ENCODE measurements around the gene MORN1. TPM values are rescaled to one million over a fixed set of nuclear protein-coding genes. Genes with fewer than 3 reads are reported as not detected.
A peak's percentile ranks its signal among the peaks of the same experiment; 100 is the strongest.

MORN1 gene
- total RNA-seq, 1 experiment from 2014 or later: 6.2 TPM

DNA sequence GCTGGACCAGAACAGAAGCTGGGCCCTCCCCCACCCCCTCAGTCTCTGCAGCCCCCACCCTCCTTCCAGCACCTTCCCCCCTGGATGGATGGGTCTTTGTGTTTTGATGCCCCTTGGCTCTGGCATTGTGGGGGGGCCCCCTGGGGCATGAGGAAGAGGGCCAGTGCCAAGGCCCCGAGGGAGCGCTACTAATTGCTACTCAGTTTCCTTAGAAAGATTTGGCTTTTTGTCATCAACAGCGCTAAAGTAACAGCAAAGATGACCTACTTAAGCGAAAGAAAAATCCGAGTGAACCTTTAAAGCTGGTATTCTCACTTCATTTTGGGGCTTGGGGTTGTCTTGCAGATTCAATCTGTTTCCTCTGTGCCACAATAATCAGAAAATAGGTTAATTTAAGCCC, 99.8 kb downstream of the MORN1 start:
- no peak overlapping the region for H3K4me3 ChIP-seq (ENCODE audit: low read length)
- H4K20me1 ChIP-seq (ENCODE audit: insufficient read depth, low read depth, low read length): peaks cover 75% of the 10 kb centered on the region
- H3K27me3 ChIP-seq (ENCODE audit: low read length): no peaks in the 10 kb centered on the region
- no peak for DNase-seq
- no peaks in the 10 kb centered on the region for H3K9me2 ChIP-seq (replicated peaks; ENCODE audit: insufficient read depth, low read length)
- H3K9ac ChIP-seq (ENCODE audit: low read length): no peak overlapping the region
- no peaks in the 10 kb centered on the region for H3K79me2 ChIP-seq (ENCODE audit: low read length)
- H3K9me3 ChIP-seq (ENCODE audit: low read length): no peaks in the 10 kb centered on the region
- H3K27ac ChIP-seq (ENCODE audit: low read length): no peak overlapping the region
- peaks cover 18% of the 10 kb centered on the region for H3K4me1 ChIP-seq (ENCODE audit: low read length)
- H2AFZ ChIP-seq (ENCODE audit: low read length): no peak overlapping the region
- no peaks in the 10 kb centered on the region for H3K36me3 ChIP-seq (ENCODE audit: insufficient read depth, low read length)
- H3K4me2 ChIP-seq (ENCODE audit: low read depth, low read length, poor library complexity, severe bottlenecking): no peak overlapping the region

DNA sequence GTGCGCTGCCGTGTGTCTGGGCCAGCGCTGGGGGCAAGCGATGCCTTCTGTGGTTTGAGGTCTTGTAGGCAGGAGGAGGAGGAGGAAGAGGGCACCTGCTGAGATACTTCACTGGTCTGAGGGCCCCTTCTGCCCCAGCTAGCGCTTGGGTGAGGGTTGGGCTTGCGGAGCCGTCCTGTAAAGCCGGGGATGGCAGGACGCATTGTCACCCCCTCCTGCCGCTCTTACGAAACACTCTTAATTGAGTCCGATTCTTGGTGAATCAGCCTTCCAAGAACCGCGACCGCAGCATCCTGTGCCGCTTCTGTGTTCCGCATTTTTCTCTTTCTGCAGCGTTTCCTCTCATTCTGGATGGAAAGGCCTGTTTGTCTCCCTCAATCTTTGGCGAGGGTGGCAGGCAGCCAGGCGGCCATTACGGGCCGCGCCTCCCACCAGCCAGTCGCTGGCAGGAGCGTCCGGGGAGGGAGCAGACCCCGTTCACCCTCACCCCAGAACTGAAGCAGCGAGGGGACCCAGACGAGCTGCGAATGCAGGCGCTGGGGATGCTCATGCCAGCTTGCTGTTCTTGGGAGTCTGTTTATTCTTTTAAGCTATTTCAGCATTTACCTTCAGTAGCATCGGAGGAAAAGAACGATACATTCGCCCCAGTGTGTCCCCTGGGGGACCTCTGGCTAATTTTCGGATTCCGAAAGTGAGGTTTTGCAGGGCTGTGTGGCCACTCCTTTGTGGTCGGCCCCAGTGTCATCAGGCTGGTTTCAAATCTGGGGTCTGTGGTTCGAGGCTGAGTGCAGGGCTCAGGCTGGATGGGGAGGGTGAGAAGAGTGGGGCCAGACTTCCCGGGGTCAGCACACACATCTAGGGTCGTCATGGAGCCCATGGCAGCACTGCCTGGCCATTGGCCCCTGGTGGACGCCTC, 100.5 kb downstream of the MORN1 start:
- Histone ChIP-seq H3K4me2 (ENCODE audit: low read depth, low read length, poor library complexity, severe bottlenecking) (no peak overlapping the region), H3K4me1 (ENCODE audit: low read length) (peaks cover 18% of the 10 kb centered on the region), H3K36me3 (ENCODE audit: insufficient read depth, low read length) (no peaks in the 10 kb centered on the region), H3K27ac (ENCODE audit: low read length) (no peak overlapping the region), H3K27me3 (ENCODE audit: low read length) (no peaks in the 10 kb centered on the region), H3K79me2 (ENCODE audit: low read length) (no peaks in the 10 kb centered on the region), H3K9ac (ENCODE audit: low read length) (no peak overlapping the region), H4K20me1 (ENCODE audit: insufficient read depth, low read depth, low read length) (peaks cover 70% of the 10 kb centered on the region), H3K4me3 (ENCODE audit: low read length) (no peak overlapping the region), H3K9me3 (ENCODE audit: low read length) (no peaks in the 10 kb centered on the region), H2AFZ (ENCODE audit: low read length) (no peak overlapping the region), H3K9me2 (replicated peaks; ENCODE audit: insufficient read depth, low read length) (no peaks in the 10 kb centered on the region)
- peak; percentile 83 for DNase-seq

DNA sequence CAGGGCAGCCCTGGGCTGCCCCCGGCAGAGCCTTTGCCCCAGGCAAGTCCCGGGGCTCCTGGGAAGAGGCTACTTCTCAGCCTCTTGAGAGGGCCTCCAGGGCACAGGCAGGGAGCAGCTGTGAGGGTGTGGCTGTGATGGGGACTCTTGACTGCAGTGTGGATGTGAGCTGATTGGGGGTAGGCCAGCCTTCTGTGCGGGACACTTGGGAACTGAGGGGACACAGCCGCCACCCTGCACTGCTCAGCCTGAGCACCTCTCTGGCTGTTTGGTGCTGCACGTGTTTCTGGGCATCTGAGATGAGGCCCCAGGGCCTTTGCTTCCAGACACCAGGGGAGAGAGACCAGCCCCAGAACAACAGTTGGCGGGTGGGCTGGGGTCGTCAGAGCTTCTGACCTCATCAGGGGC, 101.2 kb downstream of the MORN1 start:
- Histone ChIP-seq H3K4me2 (ENCODE audit: low read depth, low read length, poor library complexity, severe bottlenecking) (no peak overlapping the region), H3K9me2 (replicated peaks; ENCODE audit: insufficient read depth, low read length) (no peaks in the 10 kb centered on the region), H3K4me1 (ENCODE audit: low read length) (peaks cover 18% of the 10 kb centered on the region), H3K4me3 (ENCODE audit: low read length) (no peak overlapping the region), H3K36me3 (ENCODE audit: insufficient read depth, low read length) (no peaks in the 10 kb centered on the region), H3K9me3 (ENCODE audit: low read length) (no peaks in the 10 kb centered on the region), H4K20me1 (ENCODE audit: insufficient read depth, low read depth, low read length) (peaks cover 67% of the 10 kb centered on the region), H3K9ac (ENCODE audit: low read length) (no peak overlapping the region), H3K27ac (ENCODE audit: low read length) (no peak overlapping the region), H3K79me2 (ENCODE audit: low read length) (no peaks in the 10 kb centered on the region), H3K27me3 (ENCODE audit: low read length) (no peaks in the 10 kb centered on the region), H2AFZ (ENCODE audit: low read length) (no peak overlapping the region)
- no peak for DNase-seq

DNA sequence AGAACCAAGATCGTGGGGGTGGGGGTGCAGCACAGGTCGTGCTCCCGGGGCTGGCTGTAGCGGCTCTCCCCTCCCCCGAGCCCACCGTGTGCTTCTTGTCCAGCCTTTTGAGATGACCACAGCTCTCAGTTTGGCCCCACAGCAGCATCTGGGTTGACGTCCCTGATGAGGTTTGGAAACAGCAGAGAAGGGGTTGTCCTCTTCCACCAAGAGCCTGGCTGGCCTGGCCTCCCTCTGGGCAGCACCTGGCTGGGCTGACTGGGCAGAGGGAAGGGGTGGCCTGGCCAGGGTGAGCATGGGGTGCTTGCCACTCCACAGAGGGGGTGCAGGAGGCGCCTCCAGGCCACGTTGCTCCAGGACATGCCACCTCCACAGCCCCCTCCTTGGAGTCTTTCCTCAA, 101.7 kb downstream of the MORN1 start:
- Histone ChIP-seq H3K27me3 (ENCODE audit: low read length) (no peaks in the 10 kb centered on the region), H3K9me2 (replicated peaks; ENCODE audit: insufficient read depth, low read length) (no peaks in the 10 kb centered on the region), H3K27ac (ENCODE audit: low read length) (no peak overlapping the region), H3K36me3 (ENCODE audit: insufficient read depth, low read length) (no peaks in the 10 kb centered on the region), H3K4me2 (ENCODE audit: low read depth, low read length, poor library complexity, severe bottlenecking) (no peak overlapping the region), H3K4me1 (ENCODE audit: low read length) (peaks cover 18% of the 10 kb centered on the region), H3K9ac (ENCODE audit: low read length) (no peak overlapping the region), H2AFZ (ENCODE audit: low read length) (no peak overlapping the region), H3K4me3 (ENCODE audit: low read length) (no peak overlapping the region), H3K9me3 (ENCODE audit: low read length) (no peaks in the 10 kb centered on the region), H3K79me2 (ENCODE audit: low read length) (no peaks in the 10 kb centered on the region), H4K20me1 (ENCODE audit: insufficient read depth, low read depth, low read length) (peaks cover 62% of the 10 kb centered on the region)
- no peak for DNase-seq

DNA sequence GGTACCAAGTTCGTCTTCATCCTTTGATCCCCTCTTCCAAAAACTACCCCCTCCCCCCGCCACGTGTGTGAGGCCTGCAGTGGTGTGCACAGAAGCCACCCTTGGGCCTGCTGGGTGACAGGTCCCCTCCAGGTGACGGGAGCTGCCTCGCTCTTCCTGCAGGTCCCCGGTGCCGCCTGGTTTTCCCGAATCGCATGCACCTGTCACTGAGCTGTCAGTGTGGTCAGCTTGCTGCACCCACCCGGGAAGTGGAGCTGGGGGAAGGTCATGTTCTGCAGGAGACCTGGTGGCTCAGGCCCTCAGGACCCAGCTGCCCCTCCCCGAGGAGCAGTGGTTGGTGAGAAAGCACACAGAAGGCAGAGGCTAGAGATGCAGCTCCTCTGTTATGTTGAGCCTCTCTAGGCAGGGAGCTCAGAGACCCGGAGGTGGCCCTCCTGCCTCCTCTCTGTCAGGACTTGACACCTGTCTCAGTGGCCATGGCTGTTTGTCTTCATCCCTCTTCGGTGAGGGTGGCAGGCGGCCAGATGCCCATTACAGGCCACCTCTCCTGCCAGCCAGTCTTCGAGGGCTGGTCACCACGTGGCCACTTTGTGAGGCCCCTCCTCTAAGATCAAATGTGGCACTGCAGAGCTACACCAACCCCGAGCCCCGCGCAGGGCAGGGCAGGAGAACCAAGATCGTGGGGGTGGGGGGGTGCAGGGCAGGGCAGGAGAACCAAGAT, 102.4 kb downstream of the MORN1 start:
- Histone ChIP-seq H3K27me3 (ENCODE audit: low read length) (no peaks in the 10 kb centered on the region), H3K9me3 (ENCODE audit: low read length) (no peaks in the 10 kb centered on the region), H3K9me2 (replicated peaks; ENCODE audit: insufficient read depth, low read length) (no peaks in the 10 kb centered on the region), H3K36me3 (ENCODE audit: insufficient read depth, low read length) (no peaks in the 10 kb centered on the region), H3K4me1 (ENCODE audit: low read length) (peaks cover 18% of the 10 kb centered on the region), H3K4me3 (ENCODE audit: low read length) (no peak overlapping the region), H3K27ac (ENCODE audit: low read length) (no peak overlapping the region), H3K4me2 (ENCODE audit: low read depth, low read length, poor library complexity, severe bottlenecking) (no peak overlapping the region), H3K79me2 (ENCODE audit: low read length) (no peaks in the 10 kb centered on the region), H4K20me1 (ENCODE audit: insufficient read depth, low read depth, low read length) (peaks cover 56% of the 10 kb centered on the region), H3K9ac (ENCODE audit: low read length) (no peak overlapping the region), H2AFZ (ENCODE audit: low read length) (no peak overlapping the region)
- no peak for DNase-seq

DNA sequence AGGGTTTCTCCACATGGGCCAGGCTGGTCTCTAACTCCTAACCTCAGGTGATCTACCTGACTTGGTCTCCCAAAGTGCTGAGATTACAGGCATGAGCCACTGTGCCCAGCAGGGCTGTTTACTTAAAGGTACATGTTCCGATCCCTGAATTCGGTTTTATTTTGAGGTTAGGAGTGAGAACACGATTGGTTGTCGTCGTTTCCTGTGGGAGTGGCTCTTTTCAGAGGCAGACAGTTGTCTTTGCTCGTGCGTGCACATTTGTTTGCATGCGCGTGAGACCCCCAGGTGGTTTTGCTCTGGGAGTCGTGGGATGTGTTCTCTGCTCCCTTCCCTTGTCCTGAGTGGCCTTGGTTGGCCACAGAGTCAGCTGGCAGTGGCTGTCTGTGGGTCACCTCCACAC, 103.0 kb downstream of the MORN1 start:
- H3K27ac ChIP-seq (ENCODE audit: low read length): no peak overlapping the region
- H3K4me1 ChIP-seq (ENCODE audit: low read length): peaks cover 18% of the 10 kb centered on the region
- H2AFZ ChIP-seq (ENCODE audit: low read length): no peak overlapping the region
- no peak overlapping the region for H3K4me3 ChIP-seq (ENCODE audit: low read length)
- no peak overlapping the region for H3K9ac ChIP-seq (ENCODE audit: low read length)
- H3K4me2 ChIP-seq (ENCODE audit: low read depth, low read length, poor library complexity, severe bottlenecking): no peak overlapping the region
- no peaks in the 10 kb centered on the region for H3K9me2 ChIP-seq (replicated peaks; ENCODE audit: insufficient read depth, low read length)
- H3K36me3 ChIP-seq (ENCODE audit: insufficient read depth, low read length): no peaks in the 10 kb centered on the region
- H4K20me1 ChIP-seq (ENCODE audit: insufficient read depth, low read depth, low read length): peaks cover 49% of the 10 kb centered on the region
- no peaks in the 10 kb centered on the region for H3K27me3 ChIP-seq (ENCODE audit: low read length)
- H3K9me3 ChIP-seq (ENCODE audit: low read length): no peaks in the 10 kb centered on the region
- H3K79me2 ChIP-seq (ENCODE audit: low read length): no peaks in the 10 kb centered on the region
- no peak for DNase-seq

DNA sequence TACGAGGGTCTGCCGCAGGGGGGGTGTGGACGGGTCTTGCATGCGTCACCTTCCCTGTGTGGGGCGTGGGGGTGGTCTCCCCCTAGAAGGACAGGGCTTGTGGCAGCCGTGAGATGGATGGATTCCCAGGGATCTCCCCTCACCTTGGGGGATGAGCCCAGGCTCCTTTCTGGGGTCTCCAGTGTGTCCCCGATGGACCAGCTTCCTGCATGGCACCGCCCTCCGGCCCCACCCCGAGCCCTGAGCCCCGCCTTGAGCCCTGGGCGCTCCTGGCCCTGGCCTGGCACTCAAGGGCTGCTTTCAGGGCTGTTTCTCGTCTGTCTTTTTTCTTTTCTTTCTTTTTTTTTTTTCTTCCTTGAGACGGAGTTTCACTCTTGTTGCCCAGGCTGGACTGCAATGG, 103.7 kb downstream of the MORN1 start:
- H3K9me3 ChIP-seq (ENCODE audit: low read length): no peaks in the 10 kb centered on the region
- no peaks in the 10 kb centered on the region for H3K79me2 ChIP-seq (ENCODE audit: low read length)

DNA sequence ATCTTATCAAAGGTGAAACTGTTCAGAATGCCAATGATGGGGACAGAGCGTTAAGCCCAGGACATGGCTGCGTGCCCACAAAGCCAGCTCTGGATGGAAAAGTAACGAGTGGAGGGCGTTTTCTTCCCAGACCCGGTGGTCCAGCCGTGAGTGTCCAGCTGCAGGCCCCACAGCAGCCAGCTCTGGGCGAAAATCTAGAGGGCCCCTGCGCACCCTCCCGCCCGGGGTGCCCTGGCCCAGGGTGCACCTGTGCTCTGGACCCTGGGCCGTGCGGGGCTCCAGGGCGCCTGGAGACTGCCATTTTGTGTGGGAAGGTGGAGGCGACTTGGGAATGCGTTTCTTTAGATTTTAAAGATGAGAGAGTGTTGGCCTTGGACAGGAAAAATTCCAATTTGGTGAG, 104.4 kb downstream of the MORN1 start:
- H3K9ac ChIP-seq (ENCODE audit: low read length): no peak overlapping the region
- no peak overlapping the region for H3K4me2 ChIP-seq (ENCODE audit: low read depth, low read length, poor library complexity, severe bottlenecking)
- no peaks in the 10 kb centered on the region for H3K79me2 ChIP-seq (ENCODE audit: low read length)
- no peak overlapping the region for H3K4me3 ChIP-seq (ENCODE audit: low read length)
- peaks cover 36% of the 10 kb centered on the region for H4K20me1 ChIP-seq (ENCODE audit: insufficient read depth, low read depth, low read length)
- H3K27ac ChIP-seq (ENCODE audit: low read length): no peak overlapping the region
- no peak overlapping the region for H2AFZ ChIP-seq (ENCODE audit: low read length)
- H3K27me3 ChIP-seq (ENCODE audit: low read length): no peaks in the 10 kb centered on the region
- peaks cover 16% of the 10 kb centered on the region for H3K4me1 ChIP-seq (ENCODE audit: low read length)
- no peak for DNase-seq
- H3K36me3 ChIP-seq (ENCODE audit: insufficient read depth, low read length): no peaks in the 10 kb centered on the region
- no peaks in the 10 kb centered on the region for H3K9me3 ChIP-seq (ENCODE audit: low read length)
- H3K9me2 ChIP-seq (replicated peaks; ENCODE audit: insufficient read depth, low read length): no peaks in the 10 kb centered on the region

More for the DNA sequence above, 103.7 kb downstream of the MORN1 start:
- Histone ChIP-seq H3K4me1 (ENCODE audit: low read length) (peaks cover 18% of the 10 kb centered on the region), H3K27me3 (ENCODE audit: low read length) (no peaks in the 10 kb centered on the region), H4K20me1 (ENCODE audit: insufficient read depth, low read depth, low read length) (peaks cover 43% of the 10 kb centered on the region), H3K4me2 (ENCODE audit: low read depth, low read length, poor library complexity, severe bottlenecking) (no peak overlapping the region), H3K4me3 (ENCODE audit: low read length) (no peak overlapping the region), H3K27ac (ENCODE audit: low read length) (no peak overlapping the region), H3K9ac (ENCODE audit: low read length) (no peak overlapping the region), H2AFZ (ENCODE audit: low read length) (no peak overlapping the region), H3K36me3 (ENCODE audit: insufficient read depth, low read length) (no peaks in the 10 kb centered on the region), H3K9me2 (replicated peaks; ENCODE audit: insufficient read depth, low read length) (no peaks in the 10 kb centered on the region)
- DNase-seq: no peak

Measured in Karpas-422 (cell line).